GM12872 (cell line): ENCODE data around the gene ABCC1.

Experiments
- TF ChIP-seq, protein P1 (sequence below): IDR thresholded peaks from 3 replicates; pipeline ENCODE4 v1.5.1; 2011; ENCODE audit warnings: low read depth, mild to moderate bottlenecking, low read length, moderate library complexity; ENCODE audit not compliant: insufficient read depth

Gene ABCC1

DNA sequence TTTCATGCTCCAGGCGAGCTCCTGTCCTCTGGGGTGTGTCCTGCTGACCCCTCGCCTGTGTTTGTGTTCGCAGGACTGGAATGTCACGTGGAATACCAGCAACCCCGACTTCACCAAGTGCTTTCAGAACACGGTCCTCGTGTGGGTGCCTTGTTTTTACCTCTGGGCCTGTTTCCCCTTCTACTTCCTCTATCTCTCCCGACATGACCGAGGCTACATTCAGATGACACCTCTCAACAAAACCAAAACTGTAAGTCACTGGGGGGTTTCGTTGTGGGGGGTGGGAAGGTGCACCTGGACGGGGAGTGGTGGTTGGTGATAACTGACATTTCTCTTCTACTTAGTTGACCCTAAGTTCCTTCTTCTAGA is 58.3 kb downstream of the ABCC1 start:
- TF ChIP-seq, protein P1, sequence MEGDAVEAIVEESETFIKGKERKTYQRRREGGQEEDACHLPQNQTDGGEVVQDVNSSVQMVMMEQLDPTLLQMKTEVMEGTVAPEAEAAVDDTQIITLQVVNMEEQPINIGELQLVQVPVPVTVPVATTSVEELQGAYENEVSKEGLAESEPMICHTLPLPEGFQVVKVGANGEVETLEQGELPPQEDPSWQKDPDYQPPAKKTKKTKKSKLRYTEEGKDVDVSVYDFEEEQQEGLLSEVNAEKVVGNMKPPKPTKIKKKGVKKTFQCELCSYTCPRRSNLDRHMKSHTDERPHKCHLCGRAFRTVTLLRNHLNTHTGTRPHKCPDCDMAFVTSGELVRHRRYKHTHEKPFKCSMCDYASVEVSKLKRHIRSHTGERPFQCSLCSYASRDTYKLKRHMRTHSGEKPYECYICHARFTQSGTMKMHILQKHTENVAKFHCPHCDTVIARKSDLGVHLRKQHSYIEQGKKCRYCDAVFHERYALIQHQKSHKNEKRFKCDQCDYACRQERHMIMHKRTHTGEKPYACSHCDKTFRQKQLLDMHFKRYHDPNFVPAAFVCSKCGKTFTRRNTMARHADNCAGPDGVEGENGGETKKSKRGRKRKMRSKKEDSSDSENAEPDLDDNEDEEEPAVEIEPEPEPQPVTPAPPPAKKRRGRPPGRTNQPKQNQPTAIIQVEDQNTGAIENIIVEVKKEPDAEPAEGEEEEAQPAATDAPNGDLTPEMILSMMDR = no peak

DNA sequence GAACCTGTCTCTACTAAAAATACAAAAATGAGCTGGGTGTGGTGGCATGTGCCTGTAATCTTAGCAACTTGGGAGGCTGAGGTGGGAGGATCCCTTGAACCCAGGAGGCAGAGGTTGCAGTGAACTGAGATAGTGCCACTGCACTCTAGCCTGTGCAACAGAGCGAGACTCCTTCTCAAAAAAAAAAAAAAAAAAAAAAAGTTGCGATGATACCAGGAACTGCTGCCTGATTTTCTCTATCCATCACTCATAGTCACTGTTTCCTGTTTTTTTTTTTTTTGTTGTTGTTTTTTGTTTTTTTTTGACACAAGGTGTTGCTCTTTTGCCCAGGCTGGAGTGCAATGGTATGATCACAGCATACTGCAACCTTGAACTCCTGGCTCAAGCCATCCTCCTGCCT is 59.2 kb downstream of the ABCC1 start:
- TF ChIP-seq, protein P1 = no peak

DNA sequence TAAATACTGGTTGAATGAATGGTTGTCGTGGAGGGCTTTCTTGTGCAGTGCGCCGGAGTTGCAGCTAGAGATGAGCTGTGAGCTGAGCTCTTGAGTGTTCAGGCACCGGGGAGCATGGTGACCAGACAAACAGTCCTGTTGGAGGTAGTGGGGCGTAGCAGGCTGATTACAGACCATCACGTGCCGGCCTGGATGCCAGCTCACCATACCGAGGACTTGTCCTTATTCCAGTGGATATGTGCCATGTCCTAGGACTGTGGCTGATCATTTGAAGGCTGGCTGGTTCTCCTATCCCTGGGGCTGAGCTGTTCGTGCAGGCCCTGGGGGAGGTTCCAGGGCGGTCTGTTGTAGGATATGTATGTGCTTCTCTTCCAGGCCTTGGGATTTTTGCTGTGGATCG is 60.0 kb downstream of the ABCC1 start:
- TF ChIP-seq, protein P1 = no peak

DNA sequence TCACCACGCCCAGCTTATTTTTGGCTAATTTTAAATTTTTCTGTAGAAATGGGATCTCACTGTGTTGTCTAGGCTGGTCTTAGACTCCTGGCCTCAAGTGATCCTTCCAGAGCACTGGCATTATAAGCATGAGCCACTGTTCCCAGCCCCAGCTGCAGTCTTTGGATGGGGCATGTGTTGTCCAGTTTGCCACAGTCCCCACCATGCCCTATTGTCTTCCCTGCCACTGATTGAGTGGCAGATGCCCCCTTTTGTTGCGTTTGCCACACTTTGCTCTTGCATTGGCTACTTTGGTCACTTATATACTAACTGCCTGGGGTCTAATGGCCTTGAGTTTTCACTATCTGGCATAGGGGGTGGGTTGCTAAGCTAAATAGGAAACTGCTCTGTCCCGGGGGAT is 60.8 kb downstream of the ABCC1 start:
- TF ChIP-seq, protein P1 = no peak

DNA sequence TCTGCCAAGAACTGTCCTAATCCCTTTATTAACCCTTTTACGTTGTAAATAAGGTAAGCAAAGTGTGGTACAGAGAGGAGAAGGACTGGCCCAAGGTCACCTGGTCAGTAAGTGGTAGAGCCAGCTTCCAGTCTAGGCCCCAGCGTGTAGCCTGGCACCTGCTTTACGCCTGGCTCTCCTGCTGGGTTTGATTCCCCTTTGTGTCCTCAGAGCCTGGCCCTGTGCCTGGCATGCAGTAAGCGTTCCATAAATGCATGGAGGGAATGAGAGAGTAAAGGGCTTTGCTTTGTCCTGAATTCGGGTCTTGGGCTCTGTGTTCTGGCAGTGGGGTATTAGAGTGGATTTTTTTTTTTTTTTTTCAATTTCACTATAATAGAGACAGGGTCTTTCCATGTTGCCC is 62.7 kb downstream of the ABCC1 start:
- TF ChIP-seq, protein P1 = no peak

DNA sequence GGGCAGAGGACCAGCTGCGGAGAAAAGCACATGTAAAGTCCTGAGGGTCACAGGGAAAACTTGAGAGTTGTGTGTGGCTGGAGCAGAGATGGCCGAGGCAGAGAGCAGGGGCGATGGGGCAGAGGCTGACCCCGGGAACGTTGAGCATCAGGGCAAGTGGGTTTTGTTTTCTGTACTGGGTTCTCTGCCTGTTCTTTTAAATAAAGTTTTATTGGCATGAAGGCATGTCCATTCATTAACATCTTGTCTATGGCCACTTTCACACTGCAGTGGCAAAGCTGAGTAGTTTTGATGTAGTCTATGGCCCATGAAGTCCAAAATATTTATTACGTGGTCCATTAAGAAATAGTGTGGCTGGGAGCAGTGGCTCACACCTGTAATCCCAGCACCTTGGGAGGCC is 64.4 kb downstream of the ABCC1 start:
- TF ChIP-seq, protein P1 = no peak

DNA sequence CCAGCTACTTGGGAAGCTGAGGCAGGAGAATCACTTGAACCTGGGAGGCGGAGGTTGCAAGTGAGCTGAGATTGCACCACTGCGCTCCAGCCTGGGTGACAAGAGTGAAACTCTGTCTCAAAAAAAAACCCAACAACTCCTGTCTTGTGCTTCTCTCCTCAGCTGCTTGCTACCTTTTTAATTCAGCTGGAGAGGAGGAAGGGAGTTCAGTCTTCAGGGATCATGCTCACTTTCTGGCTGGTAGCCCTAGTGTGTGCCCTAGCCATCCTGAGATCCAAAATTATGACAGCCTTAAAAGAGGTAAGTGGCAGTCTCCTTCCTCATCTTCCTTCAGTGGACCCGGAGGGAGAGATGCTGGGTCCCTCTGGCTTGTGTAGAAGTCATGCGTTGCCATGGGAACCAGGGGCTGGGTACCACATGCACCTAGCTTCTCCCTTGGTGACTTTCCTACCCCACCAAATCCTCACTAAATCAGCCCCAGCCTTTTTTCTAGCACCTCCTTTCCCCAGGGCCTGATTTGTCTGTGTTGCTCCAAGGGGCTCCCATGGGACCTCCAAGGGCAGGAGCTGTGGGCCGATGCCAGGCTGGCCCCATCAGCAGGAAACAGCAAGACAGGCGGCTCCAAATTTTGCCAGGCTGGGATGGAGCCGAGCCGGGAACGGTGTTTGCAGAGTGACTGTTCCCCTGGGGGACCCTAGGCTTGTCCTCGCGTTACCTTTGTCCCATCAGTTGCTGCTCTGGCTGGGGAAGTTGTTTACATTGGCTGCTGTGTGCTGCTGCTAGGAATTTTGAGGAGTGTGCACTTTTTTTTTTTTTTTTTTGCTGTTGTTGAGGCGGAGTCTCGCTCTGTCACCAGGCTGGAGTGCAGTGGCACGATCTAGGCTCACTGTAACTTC is 65.2 kb downstream of the ABCC1 start:
- TF ChIP-seq, protein P1 = no peak
